H9 (cell line): ENCODE data around the gene RPL6. TPM values are rescaled to one million over a fixed set of nuclear protein-coding genes. Genes with fewer than 3 reads are reported as not detected.

Source experiments
- DNase-seq: peaks from one replicate; pipeline ENCODE4 v3.0.0-alpha.2; 2017
- H2AFZ ChIP-seq: one replicate; pipeline ENCODE4 v1.6.1; 2013; ENCODE audit warnings: mild to moderate bottlenecking, low read length, control low read depth, moderate library complexity
- H2AK5ac ChIP-seq: 2 replicates; pipeline ENCODE4 v1.6.1; 2013; ENCODE audit warnings: low read length, control low read depth, mixed read lengths; ENCODE audit not compliant: insufficient read length
- H2BK120ac ChIP-seq: one replicate; pipeline ENCODE4 v1.6.1; 2013; ENCODE audit warnings: low read depth, mild to moderate bottlenecking, low read length, control low read depth, inconsistent platforms; ENCODE audit not compliant: poor library complexity, severe bottlenecking
- H2BK12ac ChIP-seq: 2 replicates; pipeline ENCODE4 v1.6.1; 2013; ENCODE audit warnings: low read length, control low read depth, mixed read lengths, low read depth; ENCODE audit not compliant: insufficient read length
- H2BK15ac ChIP-seq: 2 replicates; pipeline ENCODE4 v1.6.1; 2013; ENCODE audit warnings: low read depth, low read length, control low read depth
- H2BK20ac ChIP-seq: one replicate; pipeline ENCODE4 v1.6.1; 2013; ENCODE audit warnings: low read depth, mild to moderate bottlenecking, low read length, control low read depth, inconsistent platforms; ENCODE audit not compliant: poor library complexity, severe bottlenecking
- H2BK5ac ChIP-seq: 2 replicates; pipeline ENCODE4 v1.6.1; 2013; ENCODE audit warnings: low read length, control low read depth, mixed read lengths; ENCODE audit not compliant: insufficient read length
- H3K14ac ChIP-seq: 2 replicates; pipeline ENCODE4 v1.6.1; 2013; ENCODE audit warnings: low read length, control low read depth; ENCODE audit not compliant: insufficient read depth
- H3K18ac ChIP-seq: 2 replicates; pipeline ENCODE4 v1.6.1; 2013; ENCODE audit warnings: low read depth, mild to moderate bottlenecking, mixed read lengths, low read length, control low read depth; ENCODE audit not compliant: insufficient read length
- H3K23ac ChIP-seq: 2 replicates; pipeline ENCODE4 v1.6.1; 2013; ENCODE audit warnings: low read length, control low read depth, mixed read lengths, low read depth; ENCODE audit not compliant: insufficient read length
- H3K23me2 ChIP-seq: 2 replicates; pipeline ENCODE4 v1.6.1; 2013; ENCODE audit warnings: low read depth, mild to moderate bottlenecking, mixed read lengths, low read length, control low read depth; ENCODE audit not compliant: insufficient read length, poor library complexity, severe bottlenecking
- H3K27ac ChIP-seq: 2 replicates; pipeline ENCODE4 v1.5.1; 2013; ENCODE audit warnings: low read length, control low read depth, mixed read lengths, low read depth; ENCODE audit not compliant: insufficient read length
- H3K27me3 ChIP-seq: 2 replicates; pipeline ENCODE4 v1.6.1; 2013; ENCODE audit warnings: low read length, control low read depth, inconsistent platforms; ENCODE audit not compliant: insufficient read depth
- H3K4ac ChIP-seq: 2 replicates; pipeline ENCODE4 v1.6.1; 2013; ENCODE audit warnings: low read depth, mild to moderate bottlenecking, control low read depth, inconsistent platforms, low read length, moderate library complexity
- H3K4me1 ChIP-seq: 2 replicates; pipeline ENCODE4 v1.6.1; 2013; ENCODE audit warnings: low read length, control low read depth, inconsistent platforms; ENCODE audit not compliant: insufficient read depth
- H3K4me2 ChIP-seq: 2 replicates; pipeline ENCODE4 v1.6.1; 2013; ENCODE audit warnings: low read length, control low read depth, mixed read lengths; ENCODE audit not compliant: insufficient read length, insufficient read depth
- H3K56ac ChIP-seq: 2 replicates; pipeline ENCODE4 v1.6.1; 2013; ENCODE audit warnings: low read depth, mild to moderate bottlenecking, mixed read lengths, low read length, control low read depth; ENCODE audit not compliant: insufficient read length
- H3K79me1 ChIP-seq: 2 replicates; pipeline ENCODE4 v1.6.1; 2013; ENCODE audit warnings: low read depth, mild to moderate bottlenecking, moderate library complexity, low read length, control low read depth, inconsistent platforms; ENCODE audit not compliant: insufficient read depth, poor library complexity, severe bottlenecking
- H3K79me2 ChIP-seq: 2 replicates; pipeline ENCODE4 v1.6.1; 2013; ENCODE audit warnings: low read length, control low read depth, inconsistent platforms; ENCODE audit not compliant: insufficient read depth
- H3K9ac ChIP-seq: 2 replicates; pipeline ENCODE4 v1.6.1; 2013; ENCODE audit warnings: low read length, control low read depth, mixed read lengths; ENCODE audit not compliant: insufficient read length; ENCODE audit errors: extremely low read depth
- H3K9me3 ChIP-seq: one replicate; pipeline ENCODE4 v1.6.1; 2013; ENCODE audit warnings: low read depth, low read length, inconsistent platforms; ENCODE audit not compliant: control insufficient read depth
- H3T11ph ChIP-seq: one replicate; pipeline ENCODE4 v1.6.1; 2013; ENCODE audit warnings: mild to moderate bottlenecking, low read length, control low read depth, inconsistent platforms
- H4K20me1 ChIP-seq: one replicate; pipeline ENCODE4 v1.6.1; 2013; ENCODE audit not compliant: control insufficient read depth, insufficient read length, insufficient read depth
- H4K5ac ChIP-seq: 2 replicates; pipeline ENCODE4 v1.6.1; 2013; ENCODE audit warnings: low read depth, mild to moderate bottlenecking, mixed read lengths, low read length, control low read depth; ENCODE audit not compliant: insufficient read length
- H4K8ac ChIP-seq: replicated peaks from 2 replicates; pipeline ENCODE4 v1.6.1; 2013; ENCODE audit warnings: low read length, control low read depth, mixed read lengths, low read depth; ENCODE audit not compliant: insufficient read length
- H4K91ac ChIP-seq: 2 replicates; pipeline ENCODE4 v1.6.1; 2013; ENCODE audit warnings: low read depth, mild to moderate bottlenecking, moderate library complexity, mixed read lengths, low read length, control low read depth; ENCODE audit not compliant: insufficient read length
- H3K27ac Mint-ChIP-seq, 3 experiments: 2 replicates in 2 of 3; 3 replicates in 1 of 3; pipeline ENCODE4 v1.8.0; 2020 to 2021; ENCODE audit warnings: mixed read lengths in 3 of 3, mild to moderate bottlenecking in 1 of 3, moderate library complexity in 1 of 3
- H3K27me3 Mint-ChIP-seq: 2 replicates; pipeline ENCODE4 v1.8.0; 2021; ENCODE audit warnings: low read depth, mild to moderate bottlenecking, moderate library complexity, mixed read lengths
- H3K36me3 Mint-ChIP-seq, 3 experiments: 2 replicates in 2 of 3; 3 replicates in 1 of 3; pipeline ENCODE4 v1.8.0; 2020 to 2021; ENCODE audit warnings: low read depth in 3 of 3, mixed read lengths in 3 of 3; ENCODE audit not compliant: insufficient read depth in 1 of 3
- H3K4me1 Mint-ChIP-seq, 2 experiments: 2 replicates each; pipeline ENCODE4 v1.8.0; 2020; ENCODE audit warnings: mixed read lengths in 2 of 2
- H3K4me3 Mint-ChIP-seq, 2 experiments: 2 replicates in 1 of 2; 3 replicates in 1 of 2; pipeline ENCODE4 v1.8.0; 2020 to 2021; ENCODE audit warnings: mild to moderate bottlenecking in 2 of 2, mixed read lengths in 2 of 2, moderate library complexity in 1 of 2
- H3K9me3 Mint-ChIP-seq, 2 experiments: 2 replicates in 1 of 2; 3 replicates in 1 of 2; pipeline ENCODE4 v1.8.0; 2020; ENCODE audit warnings: mild to moderate bottlenecking in 2 of 2, mixed read lengths in 2 of 2, moderate library complexity in 1 of 2
- WGBS: extraction: QIAGEN DNeasy Blood & Tissue Kit; methylation state at CpG from one replicate; pipeline ENCODE4 v1.1.7; 2013; ENCODE audit warnings: missing lambda C conversion rate, low lambda C conversion rate, mixed read lengths; ENCODE audit not compliant: insufficient read length; ENCODE audit errors: extremely low coverage; 5-methylcytosine and 5-hydroxymethylcytosine counted together
- total RNA-seq: library from RNA; stranded (reverse); gene quantifications from 2 replicates; pipeline ENCODE4 v1.2.1, GENCODE V29; 2021
- TF ChIP-seq, protein P1 (sequence below): fragments of 200-600 bp; sonication (generic); conservative IDR thresholded peaks from 3 replicates; pipeline ENCODE4 v1.8.0; 2021; ENCODE audit warnings: antibody characterized with exemption, mild to moderate bottlenecking

The RPL6 gene
- total RNA-seq, 1 experiment from 2014 or later = 1,921 TPM

DNA sequence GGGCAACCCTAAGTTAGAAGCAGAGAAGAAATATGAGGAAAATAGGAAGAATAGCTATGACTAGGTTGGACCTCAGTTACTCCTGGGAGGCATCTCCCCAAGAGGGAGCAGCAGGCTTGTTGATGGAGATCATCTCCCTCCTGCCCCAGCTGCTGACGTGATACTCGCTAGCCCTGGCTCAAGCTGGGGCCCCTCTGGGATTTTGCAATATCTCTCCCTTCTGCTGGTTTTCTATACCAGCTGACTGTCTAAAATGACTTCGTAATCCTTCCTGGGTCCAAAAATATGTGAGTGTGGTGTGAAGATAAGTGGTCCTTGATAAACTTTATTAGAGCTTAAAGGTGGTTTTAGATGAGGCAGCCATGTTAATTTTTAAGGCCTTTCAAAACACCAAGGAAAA lies 22.7 kb downstream of the RPL6 start:
- WGBS = no CpG with 5 or more reads among the region's 3 CpGs
- H3K14ac ChIP-seq = no peak overlapping the region
- no peak overlapping the region for H3K9ac ChIP-seq
- TF ChIP-seq, protein P1, sequence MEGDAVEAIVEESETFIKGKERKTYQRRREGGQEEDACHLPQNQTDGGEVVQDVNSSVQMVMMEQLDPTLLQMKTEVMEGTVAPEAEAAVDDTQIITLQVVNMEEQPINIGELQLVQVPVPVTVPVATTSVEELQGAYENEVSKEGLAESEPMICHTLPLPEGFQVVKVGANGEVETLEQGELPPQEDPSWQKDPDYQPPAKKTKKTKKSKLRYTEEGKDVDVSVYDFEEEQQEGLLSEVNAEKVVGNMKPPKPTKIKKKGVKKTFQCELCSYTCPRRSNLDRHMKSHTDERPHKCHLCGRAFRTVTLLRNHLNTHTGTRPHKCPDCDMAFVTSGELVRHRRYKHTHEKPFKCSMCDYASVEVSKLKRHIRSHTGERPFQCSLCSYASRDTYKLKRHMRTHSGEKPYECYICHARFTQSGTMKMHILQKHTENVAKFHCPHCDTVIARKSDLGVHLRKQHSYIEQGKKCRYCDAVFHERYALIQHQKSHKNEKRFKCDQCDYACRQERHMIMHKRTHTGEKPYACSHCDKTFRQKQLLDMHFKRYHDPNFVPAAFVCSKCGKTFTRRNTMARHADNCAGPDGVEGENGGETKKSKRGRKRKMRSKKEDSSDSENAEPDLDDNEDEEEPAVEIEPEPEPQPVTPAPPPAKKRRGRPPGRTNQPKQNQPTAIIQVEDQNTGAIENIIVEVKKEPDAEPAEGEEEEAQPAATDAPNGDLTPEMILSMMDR = no peak
- no peak overlapping the region for H3K18ac ChIP-seq
- no peak overlapping the region for H3K56ac ChIP-seq
- H2BK120ac ChIP-seq = no peak overlapping the region
- peaks cover 7 to 12% of the 10 kb centered on the region in 2 experiments for H3K4me1 Mint-ChIP-seq
- DNase-seq = no peak
- no peak overlapping the region for H4K8ac ChIP-seq
- no peak overlapping the region for H3K23ac ChIP-seq
- no peak overlapping the region for H3K4ac ChIP-seq
- H4K5ac ChIP-seq = no peak overlapping the region
- H3K4me3 Mint-ChIP-seq = no peak overlapping the region
- H3K27me3 Mint-ChIP-seq = peaks cover 6% of the 10 kb centered on the region; the same call in 1 of the 2 replicates
- H2BK12ac ChIP-seq = no peak overlapping the region
- H3K79me1 ChIP-seq = no peaks in the 10 kb centered on the region
- no peaks in the 10 kb centered on the region for H3K9me3 ChIP-seq
- H3K4me1 ChIP-seq = no peaks in the 10 kb centered on the region
- no peaks in the 10 kb centered on the region for H4K20me1 ChIP-seq
- H3K79me2 ChIP-seq = no peaks in the 10 kb centered on the region
- no peak overlapping the region for H2BK5ac ChIP-seq
- no peak overlapping the region for H3T11ph ChIP-seq
- H3K27me3 ChIP-seq = no peaks in the 10 kb centered on the region
- no peaks in the 10 kb centered on the region; a peak in 1 of 7 replicates for H3K36me3 Mint-ChIP-seq
- H2BK20ac ChIP-seq = no peak overlapping the region
- H3K9me3 Mint-ChIP-seq = no peaks in the 10 kb centered on the region; a peak in 2 of 5 replicates
- H3K4me2 ChIP-seq = no peak overlapping the region
- no peak overlapping the region for H3K27ac ChIP-seq
- H2AK5ac ChIP-seq = no peak overlapping the region
- H2BK15ac ChIP-seq = no peak overlapping the region
- H2AFZ ChIP-seq = no peak overlapping the region
- no peaks in the 10 kb centered on the region for H3K23me2 ChIP-seq
- H4K91ac ChIP-seq = no peak overlapping the region
- H3K27ac Mint-ChIP-seq = no peak overlapping the region
